ENCODE measurements around the gene C20orf204.

GRCh38 chr20:64021124-64021975, 14.6 kb upstream of the C20orf204 start:
- TF ChIP-seq CTCF (IDR thresholded peaks at IDR 0.05) (no peak), POLR2A (IDR thresholded peaks at IDR 0.05) (no peak)

Data from adrenal gland (tissue), 5 donors.